HG03439 (cell line): ENCODE measurements around the gene GRIK3.
"Not testable (repeated sequence)": the region's sequence is repeated elsewhere in the genome, so short reads cannot be mapped to it uniquely, and the experiment has no call there.

ENCODE experiments used
- ATAC-seq: cut with Tn5 transposase; IDR thresholded peaks from one replicate; pipeline ENCODE4 v1.9.1; 2021; ENCODE audit warnings: mild to moderate bottlenecking, moderate library complexity; ENCODE audit not compliant: unreplicated experiment

Gene GRIK3

GRCh38 chr1:36771240-36771639 is 263.1 kb downstream of the GRIK3 start:
- no peak for ATAC-seq

GRCh38 chr1:36769886-36770830 is 264.2 kb downstream of the GRIK3 start:
- ATAC-seq, result no peak

- no peak for ATAC-seq
Measured at GRCh38 chr1:36768486-36769178, 265.7 kb downstream of the GRIK3 start.

GRCh38 chr1:36767429-36767828 is 266.9 kb downstream of the GRIK3 start:
- not testable (repeated sequence) for ATAC-seq

- ATAC-seq, result no peak
Measured at GRCh38 chr1:36766481-36766880, 267.8 kb downstream of the GRIK3 start.

GRCh38 chr1:36765785-36766300 is 268.5 kb downstream of the GRIK3 start:
- ATAC-seq, result no peak

GRCh38 chr1:36764798-36765197 is 269.5 kb downstream of the GRIK3 start:
- ATAC-seq, result no peak

- ATAC-seq, result no peak
Measured at GRCh38 chr1:36763771-36764170, 270.5 kb downstream of the GRIK3 start.

GRCh38 chr1:36762174-36762573 is 272.1 kb downstream of the GRIK3 start:
- ATAC-seq, result no peak

GRCh38 chr1:36761113-36761512 is 273.2 kb downstream of the GRIK3 start:
- ATAC-seq, result no peak

GRCh38 chr1:36760081-36760480 is 274.2 kb downstream of the GRIK3 start:
- ATAC-seq, result no peak

- ATAC-seq, result no peak
Measured at GRCh38 chr1:36759355-36759754, 275.0 kb downstream of the GRIK3 start.

- no peak for ATAC-seq
Measured at GRCh38 chr1:36755303-36756230, 278.7 kb downstream of the GRIK3 start.

GRCh38 chr1:36754366-36754765 is 279.9 kb downstream of the GRIK3 start:
- ATAC-seq, result no peak

- ATAC-seq, result no peak
Measured at GRCh38 chr1:36753451-36753850, 280.9 kb downstream of the GRIK3 start.

GRCh38 chr1:36752891-36753361 is 281.4 kb downstream of the GRIK3 start:
- ATAC-seq, result no peak

GRCh38 chr1:36752431-36752830 is 281.9 kb downstream of the GRIK3 start:
- no peak for ATAC-seq

- no peak for ATAC-seq
Measured at GRCh38 chr1:36751525-36751924, 282.8 kb downstream of the GRIK3 start.

GRCh38 chr1:36748466-36748865 is 285.8 kb downstream of the GRIK3 start:
- no peak for ATAC-seq
